LNCAP (cell line): ENCODE results near the gene STMN1.

Source experiments
- TF ChIP-seq, protein P1 (sequence below): fragments of 450-650 bp; IDR thresholded peaks from 2 replicates; pipeline ENCODE4 v1.5.1; 2017; ENCODE audit warnings: mild to moderate bottlenecking

STMN1 gene

DNA sequence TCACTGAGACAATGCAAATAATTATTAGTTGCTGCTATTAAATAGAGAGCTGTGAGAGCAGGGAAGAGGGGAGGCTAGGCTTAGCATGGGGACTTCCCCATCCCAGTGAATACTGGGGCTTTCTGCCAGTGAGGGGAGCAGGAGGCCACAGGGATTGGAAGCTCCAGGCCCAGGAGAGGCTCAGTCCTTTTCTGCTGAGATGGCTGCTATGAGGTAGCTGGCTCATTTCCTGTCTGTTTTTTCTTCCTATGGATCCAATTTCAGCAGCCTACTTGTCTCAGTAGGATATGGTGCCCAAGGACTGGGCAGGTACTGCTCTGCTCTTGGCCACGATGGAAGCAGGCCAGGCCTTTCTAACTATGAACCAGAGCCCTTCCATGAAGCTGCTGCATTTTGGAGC is 10.0 kb downstream of the STMN1 start:
- TF ChIP-seq, protein P1, sequence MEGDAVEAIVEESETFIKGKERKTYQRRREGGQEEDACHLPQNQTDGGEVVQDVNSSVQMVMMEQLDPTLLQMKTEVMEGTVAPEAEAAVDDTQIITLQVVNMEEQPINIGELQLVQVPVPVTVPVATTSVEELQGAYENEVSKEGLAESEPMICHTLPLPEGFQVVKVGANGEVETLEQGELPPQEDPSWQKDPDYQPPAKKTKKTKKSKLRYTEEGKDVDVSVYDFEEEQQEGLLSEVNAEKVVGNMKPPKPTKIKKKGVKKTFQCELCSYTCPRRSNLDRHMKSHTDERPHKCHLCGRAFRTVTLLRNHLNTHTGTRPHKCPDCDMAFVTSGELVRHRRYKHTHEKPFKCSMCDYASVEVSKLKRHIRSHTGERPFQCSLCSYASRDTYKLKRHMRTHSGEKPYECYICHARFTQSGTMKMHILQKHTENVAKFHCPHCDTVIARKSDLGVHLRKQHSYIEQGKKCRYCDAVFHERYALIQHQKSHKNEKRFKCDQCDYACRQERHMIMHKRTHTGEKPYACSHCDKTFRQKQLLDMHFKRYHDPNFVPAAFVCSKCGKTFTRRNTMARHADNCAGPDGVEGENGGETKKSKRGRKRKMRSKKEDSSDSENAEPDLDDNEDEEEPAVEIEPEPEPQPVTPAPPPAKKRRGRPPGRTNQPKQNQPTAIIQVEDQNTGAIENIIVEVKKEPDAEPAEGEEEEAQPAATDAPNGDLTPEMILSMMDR: no peak

DNA sequence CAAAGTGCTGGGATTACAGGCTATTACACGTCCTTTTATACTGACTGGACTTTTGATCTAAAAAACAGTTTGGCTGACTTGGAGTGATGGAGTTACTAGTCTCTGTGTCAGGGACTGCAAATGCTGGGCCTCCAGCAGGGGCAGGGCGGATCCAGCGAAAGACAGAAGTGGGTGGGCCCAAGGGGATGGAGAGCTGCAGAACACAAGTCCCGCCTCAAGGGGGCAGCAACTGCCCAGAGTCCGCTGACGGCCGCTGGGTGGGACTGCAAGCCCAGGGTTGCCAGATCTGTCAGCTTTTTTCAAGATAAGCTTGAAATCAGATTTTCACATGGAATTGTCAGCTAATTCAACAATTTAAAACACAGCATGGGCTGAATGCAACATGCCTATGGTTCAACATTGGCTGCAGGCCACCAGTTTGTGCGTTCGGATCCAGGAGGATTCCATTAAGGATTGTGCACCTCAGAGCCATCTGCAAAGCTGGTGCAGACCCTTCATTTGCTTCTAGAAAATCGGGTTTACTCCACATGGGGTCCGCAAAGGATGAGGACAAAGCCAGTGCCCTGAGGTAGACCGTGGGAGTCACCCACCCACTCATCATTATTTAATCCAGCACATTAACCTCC is 10.7 kb downstream of the STMN1 start:
- TF ChIP-seq, protein P1: peak; percentile 72

GRCh38 chr1:25893116-25893515 is 13.1 kb downstream of the STMN1 start:
- TF ChIP-seq, protein P1: no peak

DNA sequence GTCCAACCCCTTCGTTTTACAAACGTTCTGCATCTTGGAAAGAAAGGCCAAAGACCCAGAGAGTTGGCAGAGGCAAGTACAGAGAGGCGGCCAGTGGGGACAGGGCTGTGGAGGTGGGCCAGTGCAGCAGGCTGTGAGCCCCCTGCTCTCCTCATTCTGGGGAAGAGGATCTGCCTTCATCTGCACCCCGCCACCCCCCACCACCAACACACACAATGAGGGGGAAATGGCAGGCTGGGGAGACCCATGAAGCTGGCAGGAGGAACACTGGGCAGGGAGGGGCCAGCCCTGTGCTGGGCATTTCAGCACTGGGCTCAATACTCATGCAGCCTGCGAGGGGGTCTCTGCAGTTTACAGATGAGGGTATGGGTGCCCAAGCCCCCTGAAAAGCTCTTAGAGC is 14.6 kb downstream of the STMN1 start:
- TF ChIP-seq, protein P1: no peak

DNA sequence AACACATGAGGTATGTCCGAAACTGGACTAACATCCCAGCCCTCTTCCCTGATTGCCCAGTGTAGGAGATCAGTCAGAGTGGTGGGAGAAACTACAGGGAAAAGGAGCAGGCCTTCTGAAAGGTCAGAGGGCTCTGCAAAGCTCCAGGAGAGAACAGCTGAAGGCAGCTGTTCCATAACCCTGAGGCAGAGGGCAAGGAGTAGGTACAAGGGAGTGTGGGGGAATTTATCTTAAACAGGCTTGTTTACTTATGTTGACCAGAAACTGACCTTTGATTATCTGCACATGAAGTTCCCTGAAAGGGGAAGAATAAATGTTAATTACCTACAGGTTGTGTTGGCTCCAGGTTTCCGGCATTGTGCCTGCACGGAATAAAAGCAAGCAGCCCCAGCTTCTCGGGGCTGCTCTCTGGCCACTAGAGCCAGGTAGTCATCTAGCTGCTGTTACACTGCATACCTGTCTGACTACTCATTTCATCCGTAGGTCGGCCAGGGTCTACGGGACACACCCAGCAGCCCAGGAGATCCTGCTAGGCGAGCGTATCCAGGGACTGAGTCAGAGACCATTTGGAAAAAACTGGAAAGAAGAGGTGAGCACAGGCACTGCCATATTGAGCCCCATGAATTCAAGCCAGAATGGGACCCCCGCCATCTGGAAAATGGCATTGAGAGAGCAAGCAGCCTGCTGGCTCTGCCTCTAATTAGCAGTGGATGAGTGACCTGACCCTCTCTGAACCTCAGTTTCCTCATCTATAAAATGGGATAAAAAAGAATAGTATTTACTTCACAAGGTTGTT is 15.8 kb downstream of the STMN1 start:
- TF ChIP-seq, protein P1: no peak

GRCh38 chr1:25889470-25889869 is 16.7 kb downstream of the STMN1 start:
- TF ChIP-seq, protein P1: no peak

- TF ChIP-seq, protein P1: no peak
These were observed 17.7 kb downstream of the STMN1 start for GRCh38 chr1:25888426-25888987.
